WTC11 (cell line): ENCODE results near the gene NSG1. TPM values are rescaled to one million over a fixed set of nuclear protein-coding genes. Genes with fewer than 3 reads are reported as not detected.
A peak's percentile ranks its signal among the peaks of the same experiment; 100 is the strongest.
"Not testable (repeated sequence)": the region's sequence is repeated elsewhere in the genome, so short reads cannot be mapped to it uniquely, and the experiment has no call there.

Experiments used
- ATAC-seq: fragments of 200-7000 bp; cut with Tn5 transposase; 2 replicates; pipeline ENCODE4 v1.10.0; 2021; ENCODE audit warnings: mild to moderate bottlenecking, moderate library complexity
- CTCF ChIA-PET: fragments of 300-600 bp; sonication (Branson Sonifier 250); formaldehyde crosslinking; loops from one replicate; lab custom pipeline; 2021; ENCODE audit warnings: antibody characterized with exemption; lab: Charles Lee
- POLR2A ChIA-PET: fragments of 350-600 bp; sonication (Branson Sonifier 250); formaldehyde crosslinking; loops from one replicate; lab custom pipeline; 2021; ENCODE audit warnings: antibody characterized with exemption; lab: Charles Lee
- DNase-seq: peaks from one replicate; pipeline ENCODE4 v3.0.0; 2021; ENCODE audit warnings: low spot score
- H3K27ac Mint-ChIP-seq: 2 replicates; pipeline ENCODE4 v1.8.0; 2021; ENCODE audit warnings: mixed read lengths
- H3K27me3 Mint-ChIP-seq: 2 replicates; pipeline ENCODE4 v1.8.0; 2021; ENCODE audit warnings: low read depth, mild to moderate bottlenecking, moderate library complexity, mixed read lengths
- H3K36me3 Mint-ChIP-seq: 2 replicates; pipeline ENCODE4 v1.8.0; 2021; ENCODE audit warnings: mixed read lengths
- H3K4me1 Mint-ChIP-seq: 2 replicates; pipeline ENCODE4 v1.8.0; 2022; ENCODE audit warnings: mixed read lengths
- H3K4me3 Mint-ChIP-seq: 2 replicates; pipeline ENCODE4 v1.8.0; 2021; ENCODE audit warnings: mild to moderate bottlenecking, moderate library complexity, mixed read lengths
- H3K9me3 Mint-ChIP-seq: 2 replicates; pipeline ENCODE4 v1.8.0; 2021; ENCODE audit warnings: mixed read lengths
- AFF4 ChIP-seq: sonication (generic); formaldehyde crosslinking; IDR thresholded peaks from 2 replicates; pipeline ENCODE4 v1.8.1; 2023; ENCODE audit warnings: mild to moderate bottlenecking, missing genetic modification reagents, borderline replicate concordance
- CREB1 ChIP-seq: sonication (generic); formaldehyde crosslinking; IDR thresholded peaks from 2 replicates; pipeline ENCODE4 v1.8.0; 2023; ENCODE audit warnings: mild to moderate bottlenecking, missing genetic modification reagents
- FOXP4 ChIP-seq: sonication (generic); formaldehyde crosslinking; IDR thresholded peaks from 2 replicates; pipeline ENCODE4 v1.8.0; 2022; ENCODE audit warnings: mild to moderate bottlenecking, missing genetic modification reagents
- JAZF1 ChIP-seq: fragments of 250-450 bp; sonication (Bioruptor Pico); IDR thresholded peaks from 2 replicates; pipeline ENCODE4 v1.9.0; 2021; ENCODE audit warnings: moderate library complexity, mild to moderate bottlenecking, inconsistent platforms
- MXD4 ChIP-seq: fragments of 250-450 bp; sonication (Bioruptor Pico); IDR thresholded peaks from 2 replicates; pipeline ENCODE4 v1.8.0; 2021; ENCODE audit warnings: mild to moderate bottlenecking, moderate library complexity, borderline replicate concordance
- OVOL2 ChIP-seq: fragments of 250-450 bp; sonication (Bioruptor Pico); IDR thresholded peaks from 2 replicates; pipeline ENCODE4 v1.9.0; 2021; ENCODE audit warnings: mild to moderate bottlenecking, borderline replicate concordance
- ZNF121 ChIP-seq: sonication (generic); formaldehyde crosslinking; IDR thresholded peaks from 2 replicates; pipeline ENCODE4 v1.8.0; 2023; ENCODE audit warnings: missing genetic modification reagents
- ZNF423 ChIP-seq: fragments of 250-450 bp; sonication (Bioruptor Pico); IDR thresholded peaks from 2 replicates; pipeline ENCODE4 v2.1.2; 2022; ENCODE audit warnings: mild to moderate bottlenecking, moderate library complexity
- ZNF671 ChIP-seq: fragments of 250-450 bp; sonication (Bioruptor Pico); IDR thresholded peaks from 2 replicates; pipeline ENCODE4 v1.8.0; 2021; ENCODE audit warnings: mild to moderate bottlenecking
- ZSCAN18 ChIP-seq: fragments of 250-450 bp; sonication (Bioruptor Pico); IDR thresholded peaks from 2 replicates; pipeline ENCODE4 v2.1.2; 2022; ENCODE audit warnings: mild to moderate bottlenecking, moderate library complexity
- total RNA-seq: library from RNA; stranded (reverse); gene quantifications from 3 replicates; pipeline ENCODE4 v1.2.3, GENCODE V29; 2021
- TF ChIP-seq, protein P1 (sequence below): sonication (generic); formaldehyde crosslinking; IDR thresholded peaks from 2 replicates; pipeline ENCODE4 v1.8.1; 2023; ENCODE audit warnings: mild to moderate bottlenecking, moderate library complexity, missing genetic modification reagents
- TF ChIP-seq, protein P2 (sequence below): sonication (generic); formaldehyde crosslinking; IDR thresholded peaks from 2 replicates; pipeline ENCODE4 v1.8.0; 2022; ENCODE audit warnings: missing genetic modification reagents
- TF ChIP-seq, protein P3 (sequence below): sonication (generic); formaldehyde crosslinking; IDR thresholded peaks from 2 replicates; pipeline ENCODE4 v1.8.0; 2022; ENCODE audit warnings: mild to moderate bottlenecking, missing genetic modification reagents

Gene NSG1
- total RNA-seq, 1 experiment from 2014 or later, result 24.2 TPM

DNA sequence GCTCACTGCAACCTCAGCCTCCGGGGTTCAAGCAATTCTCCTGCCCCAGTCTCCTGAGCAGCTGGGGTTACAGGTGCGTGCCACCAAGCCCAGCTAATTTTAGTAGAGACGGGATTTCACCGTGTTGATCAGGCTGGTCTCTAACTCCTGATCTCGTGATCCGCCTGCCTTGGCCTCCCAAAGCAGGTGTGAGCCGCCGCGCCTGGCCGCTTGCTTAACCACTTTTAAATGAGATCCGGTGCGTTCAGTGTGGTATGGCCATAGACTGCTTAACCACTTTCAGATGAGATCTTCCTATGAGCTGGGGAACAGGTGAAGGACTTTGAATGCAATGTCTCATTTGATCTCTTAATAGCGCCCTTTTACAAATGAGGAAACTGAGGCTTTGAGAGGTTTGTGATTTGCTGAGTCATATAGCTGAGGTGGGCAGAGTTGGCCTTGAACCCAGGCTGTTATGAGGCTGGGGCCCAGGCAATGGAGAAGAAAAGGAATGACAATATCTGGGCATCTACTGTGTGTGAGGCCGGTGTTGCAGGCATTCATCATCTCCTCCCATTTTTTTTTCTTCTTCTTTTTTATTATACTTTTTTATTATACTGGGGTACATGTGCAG is 41.9 kb upstream of the NSG1 start (continued):
- TF ChIP-seq JAZF1 (CRISPR knock-in tag), result no peak
- no peak for TF ChIP-seq ZNF121 (CRISPR knock-in tag)
- TF ChIP-seq ZSCAN18 (CRISPR knock-in tag), result no peak

DNA sequence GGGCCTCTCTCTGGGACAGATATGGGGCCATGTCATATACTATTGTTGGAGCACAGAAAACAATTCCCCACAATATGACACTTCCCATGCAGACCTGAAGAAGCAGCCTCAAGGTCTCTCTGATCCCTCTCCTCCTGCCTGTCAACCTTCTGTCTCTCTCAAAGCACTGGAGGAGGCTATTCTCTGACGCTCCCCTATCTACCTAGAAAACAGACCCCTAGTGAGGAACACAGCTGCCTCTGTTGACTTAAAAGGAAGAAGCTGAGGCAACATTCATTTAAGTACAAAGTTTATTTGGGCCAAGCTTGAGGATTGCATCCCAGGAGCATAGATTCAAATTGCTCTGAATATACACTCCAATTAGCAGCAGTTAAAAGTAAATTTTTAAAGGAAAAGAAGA is 39.3 kb upstream of the NSG1 start:
- H3K36me3 Mint-ChIP-seq, result no peaks in the 10 kb centered on the region; the same call in 1 of the 2 replicates
- no peak overlapping the region for H3K4me3 Mint-ChIP-seq
- ChIA-PET POLR2A (no interaction called here), CTCF (interaction anchor here (1.1 kb wide), 1 partner anchor 20 kb away, joined by 3 read pairs; no protein-coding TSS in a partner anchor)
- peaks cover 13% of the 10 kb centered on the region for H3K9me3 Mint-ChIP-seq
- H3K27ac Mint-ChIP-seq, result no peak overlapping the region
- DNase-seq, result no peak
- ATAC-seq, result no peak
- H3K27me3 Mint-ChIP-seq, result peaks cover 16% of the 10 kb centered on the region
- TF ChIP-seq ZNF423, result peak; percentile 40; the same call in 1 of the 2 replicates
- TF ChIP-seq, protein P1, sequence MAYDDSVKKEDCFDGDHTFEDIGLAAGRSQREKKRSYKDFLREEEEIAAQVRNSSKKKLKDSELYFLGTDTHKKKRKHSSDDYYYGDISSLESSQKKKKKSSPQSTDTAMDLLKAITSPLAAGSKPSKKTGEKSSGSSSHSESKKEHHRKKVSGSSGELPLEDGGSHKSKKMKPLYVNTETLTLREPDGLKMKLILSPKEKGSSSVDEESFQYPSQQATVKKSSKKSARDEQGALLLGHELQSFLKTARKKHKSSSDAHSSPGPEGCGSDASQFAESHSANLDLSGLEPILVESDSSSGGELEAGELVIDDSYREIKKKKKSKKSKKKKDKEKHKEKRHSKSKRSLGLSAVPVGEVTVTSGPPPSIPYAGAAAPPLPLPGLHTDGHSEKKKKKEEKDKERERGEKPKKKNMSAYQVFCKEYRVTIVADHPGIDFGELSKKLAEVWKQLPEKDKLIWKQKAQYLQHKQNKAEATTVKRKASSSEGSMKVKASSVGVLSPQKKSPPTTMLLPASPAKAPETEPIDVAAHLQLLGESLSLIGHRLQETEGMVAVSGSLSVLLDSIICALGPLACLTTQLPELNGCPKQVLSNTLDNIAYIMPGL (CRISPR knock-in tag), result no peak
- TF ChIP-seq MXD4 (CRISPR knock-in tag), result no peak
- no peak for TF ChIP-seq FOXP4
- no peak for TF ChIP-seq CREB1 (CRISPR knock-in tag)
- TF ChIP-seq OVOL2 (CRISPR knock-in tag), result no peak
- TF ChIP-seq, all 79 proteins: peak for 1
- 0 out of 2 replicates have a peak, but pooled peaks cover 3% of the 10 kb centered on the region for H3K4me1 Mint-ChIP-seq

DNA sequence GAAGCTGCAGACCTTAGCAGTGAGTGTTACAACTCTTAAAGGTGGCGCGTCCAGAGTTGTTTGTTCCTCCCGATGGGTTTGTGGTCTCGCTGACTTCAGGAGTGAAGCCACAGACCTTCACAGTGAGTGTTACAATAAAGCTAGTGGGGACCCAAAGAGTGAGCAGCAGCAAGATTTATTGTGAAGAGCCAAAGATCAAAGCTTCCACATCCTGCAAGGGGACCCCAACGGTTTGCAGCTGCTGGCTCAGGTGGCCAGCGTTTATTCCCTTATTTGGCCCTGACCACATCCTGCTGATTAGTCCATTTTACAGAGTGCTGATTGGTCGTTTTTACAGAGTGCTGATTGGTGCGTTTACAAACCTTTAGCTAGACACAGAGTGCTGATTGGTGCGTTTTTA is 38.3 kb upstream of the NSG1 start:
- DNase-seq, ATAC-seq, H3K27ac Mint-ChIP-seq, H3K4me1 Mint-ChIP-seq, H3K36me3 Mint-ChIP-seq, POLR2A ChIA-PET, H3K4me3 Mint-ChIP-seq: not testable (repeated sequence)
- H3K27me3 Mint-ChIP-seq, result peaks cover 16% of the 10 kb centered on the region
- CTCF ChIA-PET, result interaction anchor here (1.0 kb wide), 1 partner anchor 21 kb away, joined by 3 read pairs; no protein-coding TSS in a partner anchor
- H3K9me3 Mint-ChIP-seq, result peaks cover 13% of the 10 kb centered on the region

DNA sequence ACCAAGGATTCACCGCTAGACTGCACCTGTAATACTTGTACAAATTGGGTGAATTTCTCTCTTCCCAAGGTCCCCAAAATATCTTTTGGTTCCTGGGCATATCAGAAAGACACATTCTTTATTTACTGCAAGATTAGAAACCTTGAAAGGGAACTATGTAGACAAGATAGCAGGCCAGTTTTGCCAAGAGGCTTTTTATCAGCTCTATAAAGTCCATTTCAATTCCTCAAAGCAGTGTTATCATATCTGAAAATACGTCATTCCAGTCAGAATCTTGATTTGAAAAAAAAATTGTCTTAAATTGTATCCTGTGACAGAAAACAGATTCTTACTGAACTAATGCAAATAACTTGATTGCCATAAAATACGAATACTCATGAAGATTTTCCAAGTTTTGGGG is 37.0 kb upstream of the NSG1 start:
- H3K27ac Mint-ChIP-seq, result no peak overlapping the region
- POLR2A ChIA-PET, result no interaction called here
- TF ChIP-seq OVOL2 (CRISPR knock-in tag) (no peak), AFF4 (CRISPR knock-in tag) (no peak), ZNF671 (CRISPR knock-in tag) (no peak), FOXP4 (no peak)
- TF ChIP-seq, protein P2, sequence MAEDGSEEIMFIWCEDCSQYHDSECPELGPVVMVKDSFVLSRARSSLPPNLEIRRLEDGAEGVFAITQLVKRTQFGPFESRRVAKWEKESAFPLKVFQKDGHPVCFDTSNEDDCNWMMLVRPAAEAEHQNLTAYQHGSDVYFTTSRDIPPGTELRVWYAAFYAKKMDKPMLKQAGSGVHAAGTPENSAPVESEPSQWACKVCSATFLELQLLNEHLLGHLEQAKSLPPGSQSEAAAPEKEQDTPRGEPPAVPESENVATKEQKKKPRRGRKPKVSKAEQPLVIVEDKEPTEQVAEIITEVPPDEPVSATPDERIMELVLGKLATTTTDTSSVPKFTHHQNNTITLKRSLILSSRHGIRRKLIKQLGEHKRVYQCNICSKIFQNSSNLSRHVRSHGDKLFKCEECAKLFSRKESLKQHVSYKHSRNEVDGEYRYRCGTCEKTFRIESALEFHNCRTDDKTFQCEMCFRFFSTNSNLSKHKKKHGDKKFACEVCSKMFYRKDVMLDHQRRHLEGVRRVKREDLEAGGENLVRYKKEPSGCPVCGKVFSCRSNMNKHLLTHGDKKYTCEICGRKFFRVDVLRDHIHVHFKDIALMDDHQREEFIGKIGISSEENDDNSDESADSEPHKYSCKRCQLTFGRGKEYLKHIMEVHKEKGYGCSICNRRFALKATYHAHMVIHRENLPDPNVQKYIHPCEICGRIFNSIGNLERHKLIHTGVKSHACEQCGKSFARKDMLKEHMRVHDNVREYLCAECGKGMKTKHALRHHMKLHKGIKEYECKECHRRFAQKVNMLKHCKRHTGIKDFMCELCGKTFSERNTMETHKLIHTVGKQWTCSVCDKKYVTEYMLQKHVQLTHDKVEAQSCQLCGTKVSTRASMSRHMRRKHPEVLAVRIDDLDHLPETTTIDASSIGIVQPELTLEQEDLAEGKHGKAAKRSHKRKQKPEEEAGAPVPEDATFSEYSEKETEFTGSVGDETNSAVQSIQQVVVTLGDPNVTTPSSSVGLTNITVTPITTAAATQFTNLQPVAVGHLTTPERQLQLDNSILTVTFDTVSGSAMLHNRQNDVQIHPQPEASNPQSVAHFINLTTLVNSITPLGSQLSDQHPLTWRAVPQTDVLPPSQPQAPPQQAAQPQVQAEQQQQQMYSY (CRISPR knock-in tag), result no peak
- TF ChIP-seq, protein P3, sequence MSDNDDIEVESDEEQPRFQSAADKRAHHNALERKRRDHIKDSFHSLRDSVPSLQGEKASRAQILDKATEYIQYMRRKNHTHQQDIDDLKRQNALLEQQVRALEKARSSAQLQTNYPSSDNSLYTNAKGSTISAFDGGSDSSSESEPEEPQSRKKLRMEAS (CRISPR knock-in tag), result no peak

More for the DNA sequence above, 37.0 kb upstream of the NSG1 start:
- Mint-ChIP-seq H3K9me3 (peaks cover 13% of the 10 kb centered on the region), H3K4me3 (no peak overlapping the region), H3K36me3 (no peaks in the 10 kb centered on the region; the same call in 1 of the 2 replicates), H3K4me1 (0 out of 2 replicates have a peak, but pooled peaks cover 3% of the 10 kb centered on the region), H3K27me3 (peaks cover 21% of the 10 kb centered on the region)
- ATAC-seq (no peak), DNase-seq (no peak)
- CTCF ChIA-PET, result interaction anchor here (0.9 kb wide), 1 partner anchor 23 kb away, joined by 4 read pairs; no protein-coding TSS in a partner anchor
